ENCODE results near the gene JTB. TPM values are rescaled to one million over a fixed set of nuclear protein-coding genes. Genes with fewer than 3 reads are reported as not detected.
A peak's percentile ranks its signal among the peaks of the same experiment; 100 is the strongest.

JTB gene
- total and polyA plus RNA-seq, 7 donors: 171 to 324 (median 245) TPM

GRCh38 chr1:153929981-153930948, 47.2 kb downstream of the JTB start:
- H3K4me1 ChIP-seq: no peaks in the 10 kb centered on the region
- 88 to 92% methylated on average over 14 of the region's 14 CpGs for WGBS, 2 donors
- no peaks in the 10 kb centered on the region for H3K9me3 ChIP-seq
- H3K27me3 ChIP-seq: no peaks in the 10 kb centered on the region
- H3K36me3 ChIP-seq: peaks cover 22 to 55% (median 42%) of the 10 kb centered on the region in 4 donors
- H3K27ac ChIP-seq: peak overlapping the region in 1 of 4 donors; percentile 25
- H3K4me3 ChIP-seq: no peak overlapping the region
- intact Hi-C loops (cut with DNase I): no loop called here
- TF ChIP-seq CTCF (IDR thresholded peaks at IDR 0.05) (no peak), EP300 (IDR thresholded peaks at IDR 0.05) (no peak), POLR2AphosphoS5 (IDR thresholded peaks at IDR 0.05) (no peak), POLR2A (IDR thresholded peaks at IDR 0.05) (no peak)
- no peak for DNase-seq

GRCh38 chr1:153929426-153929825, 48.0 kb downstream of the JTB start:
- H3K27ac ChIP-seq: peak overlapping the region in 1 of 4 donors; percentile 25
- WGBS, 2 donors: 84 to 85% methylated on average over 5 of the region's 5 CpGs
- no peaks in the 10 kb centered on the region for H3K27me3 ChIP-seq
- TF ChIP-seq EP300 (IDR thresholded peaks at IDR 0.05) (no peak), POLR2AphosphoS5 (IDR thresholded peaks at IDR 0.05) (no peak), POLR2A (IDR thresholded peaks at IDR 0.05) (no peak), CTCF (IDR thresholded peaks at IDR 0.05) (no peak)
- H3K36me3 ChIP-seq: peaks cover 19 to 46% (median 34%) of the 10 kb centered on the region in 4 donors
- intact Hi-C loops (cut with DNase I): no loop called here
- no peaks in the 10 kb centered on the region for H3K9me3 ChIP-seq
- DNase-seq: no peak
- H3K4me3 ChIP-seq: no peak overlapping the region
- H3K4me1 ChIP-seq: peaks cover 0 to 3% (median 0%) of the 10 kb centered on the region in 4 donors

DNA sequence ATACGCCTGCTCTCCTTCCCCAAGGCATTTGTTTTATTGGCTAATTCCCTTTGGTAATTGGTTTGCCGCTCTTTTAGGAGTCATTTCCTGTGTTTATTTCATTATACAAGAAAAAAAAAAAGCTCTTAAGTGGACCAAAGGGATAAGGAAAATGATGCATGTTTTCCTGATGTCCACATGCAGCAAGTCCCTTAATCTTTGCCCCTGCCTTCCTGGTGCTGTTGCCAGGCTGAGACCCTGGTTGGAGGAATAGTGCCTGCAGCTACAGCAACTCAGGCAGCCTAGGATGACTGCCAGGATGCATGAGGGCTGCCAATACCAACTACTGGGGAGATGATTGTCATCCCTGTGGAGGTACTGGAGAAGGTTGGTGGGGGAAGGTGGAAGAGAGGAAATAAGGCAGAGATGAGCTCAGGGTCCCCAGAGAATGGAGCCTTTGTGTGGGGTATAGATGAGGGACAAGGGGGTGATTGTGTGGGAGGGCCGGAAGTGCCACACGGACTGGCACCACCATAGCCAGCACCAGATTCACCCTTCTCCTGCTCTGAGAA, 48.6 kb downstream of the JTB start:
- TF ChIP-seq POLR2AphosphoS5 (IDR thresholded peaks at IDR 0.05) (no peak), CTCF (IDR thresholded peaks at IDR 0.05) (no peak), EP300 (IDR thresholded peaks at IDR 0.05) (no peak), POLR2A (IDR thresholded peaks at IDR 0.05) (no peak)
- no peaks in the 10 kb centered on the region for H3K27me3 ChIP-seq
- 67 to 73% methylated on average over 4 of the region's 4 CpGs for WGBS, 2 donors
- no peak overlapping the region for H3K4me3 ChIP-seq
- peaks cover 0 to 8% (median 4%) of the 10 kb centered on the region in 4 donors for H3K4me1 ChIP-seq
- peak overlapping the region in 2 of 4 donors; percentile 25 to 33 for H3K27ac ChIP-seq
- intact Hi-C loops (cut with DNase I): no loop called here
- DNase-seq: no peak
- peaks cover 14 to 41% (median 29%) of the 10 kb centered on the region in 4 donors for H3K36me3 ChIP-seq
- no peaks in the 10 kb centered on the region for H3K9me3 ChIP-seq

DNA sequence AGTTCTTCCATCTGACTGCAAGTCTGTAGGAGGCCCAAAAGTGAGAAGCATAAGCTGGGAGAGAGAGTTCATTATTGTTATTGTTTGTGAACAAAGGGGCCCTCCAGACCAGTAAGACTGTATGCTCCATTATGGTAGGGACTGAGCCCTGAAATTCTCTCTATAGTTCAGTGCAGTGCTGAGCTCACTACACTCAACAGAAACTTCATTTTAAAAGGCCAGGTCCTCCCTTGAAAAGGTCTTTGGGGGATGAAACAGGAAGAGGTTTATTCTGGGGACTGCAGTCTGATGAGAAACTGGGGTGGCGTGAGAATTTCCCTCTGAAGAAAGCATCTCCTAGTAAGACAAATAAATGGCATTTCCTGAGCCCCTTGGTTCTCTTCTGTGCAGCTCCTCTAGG, 49.2 kb downstream of the JTB start:
- no peak for DNase-seq
- Histone ChIP-seq H3K4me1 (peaks cover 0 to 14% (median 7%) of the 10 kb centered on the region in 4 donors), H3K4me3 (no peak overlapping the region), H3K9me3 (no peaks in the 10 kb centered on the region), H3K27ac (peak overlapping the region in 2 of 4 donors; percentile 18 to 33), H3K27me3 (no peaks in the 10 kb centered on the region), H3K36me3 (peaks cover 8 to 35% (median 22%) of the 10 kb centered on the region in 4 donors)
- intact Hi-C loops (cut with DNase I): no loop called here
- TF ChIP-seq POLR2AphosphoS5 (IDR thresholded peaks at IDR 0.05): no peak
- TF ChIP-seq EP300 (IDR thresholded peaks at IDR 0.05): no peak
- 69 to 81% methylated on average over 1 of the region's 1 CpG for WGBS, 2 donors

- 81 to 90% methylated on average over 4 of the region's 4 CpGs for WGBS, 2 donors
- DNase-seq: no peak
- no peak for TF ChIP-seq POLR2A (IDR thresholded peaks at IDR 0.05)
- TF ChIP-seq EP300 (IDR thresholded peaks at IDR 0.05): no peak
- no peak for TF ChIP-seq POLR2AphosphoS5 (IDR thresholded peaks at IDR 0.05)
- no peak for TF ChIP-seq CTCF (IDR thresholded peaks at IDR 0.05)
- peaks cover 0 to 17% (median 9%) of the 10 kb centered on the region in 4 donors for H3K36me3 ChIP-seq
- intact Hi-C loops (cut with DNase I): no loop called here
- no peak overlapping the region for H3K4me3 ChIP-seq
- no peaks in the 10 kb centered on the region for H3K27me3 ChIP-seq
- H3K4me1 ChIP-seq: peaks cover 0 to 21% (median 12%) of the 10 kb centered on the region in 4 donors
- H3K9me3 ChIP-seq: no peaks in the 10 kb centered on the region
- no peak overlapping the region for H3K27ac ChIP-seq
Measured at GRCh38 chr1:153926405-153926804, 51.1 kb downstream of the JTB start.

All from sigmoid colon (tissue), 7 donors.